GM19351 (cell line): ENCODE measurements around the gene CHD3.

Experiments used
- ATAC-seq: cut with Tn5 transposase; IDR thresholded peaks from one replicate; pipeline ENCODE4 v1.9.1; 2021; ENCODE audit warnings: mild to moderate bottlenecking, moderate library complexity; ENCODE audit not compliant: unreplicated experiment

Gene CHD3

GRCh38 chr17:7888184-7888920 lies at the start of gene CHD3:
CHD3 (plus strand) TSS chr17:7888789; CDS start chr17:7889001, 212 bp downstream.
- ATAC-seq: no peak

DNA sequence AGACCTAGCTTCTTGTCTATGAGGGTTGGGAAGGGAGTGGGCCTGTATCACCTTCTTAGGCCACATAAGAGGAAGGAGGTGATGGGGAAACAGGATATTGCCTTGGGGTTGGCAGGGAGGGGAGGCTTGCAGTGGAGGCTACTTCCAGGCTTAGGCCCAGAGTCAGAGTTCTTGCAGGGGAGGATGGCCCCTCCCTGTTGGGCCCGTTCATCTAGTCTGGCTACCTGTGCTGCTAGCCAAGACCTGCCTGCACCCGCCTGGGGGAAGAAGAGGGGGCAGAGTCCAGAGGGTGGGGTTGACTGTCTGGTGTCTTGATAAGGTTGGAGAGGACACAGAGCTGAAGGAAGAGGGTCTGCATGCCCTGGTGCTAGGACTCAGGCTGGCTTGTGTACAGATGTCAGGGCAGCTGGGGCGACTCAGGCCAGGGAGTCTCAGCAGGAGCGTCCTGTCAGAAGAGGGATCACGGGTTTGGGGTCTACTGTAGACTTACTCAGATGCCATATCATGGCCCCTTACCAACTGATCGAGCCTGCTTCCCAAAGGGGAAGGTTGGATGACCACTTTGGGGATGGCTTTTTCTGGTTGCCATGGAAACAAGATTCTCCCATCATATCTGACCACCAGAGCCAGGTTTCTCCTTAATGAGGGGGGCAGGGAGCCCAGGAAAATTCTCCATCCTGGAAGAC lies 49.3 kb upstream of the CHD3 start:
- no peak for ATAC-seq

DNA sequence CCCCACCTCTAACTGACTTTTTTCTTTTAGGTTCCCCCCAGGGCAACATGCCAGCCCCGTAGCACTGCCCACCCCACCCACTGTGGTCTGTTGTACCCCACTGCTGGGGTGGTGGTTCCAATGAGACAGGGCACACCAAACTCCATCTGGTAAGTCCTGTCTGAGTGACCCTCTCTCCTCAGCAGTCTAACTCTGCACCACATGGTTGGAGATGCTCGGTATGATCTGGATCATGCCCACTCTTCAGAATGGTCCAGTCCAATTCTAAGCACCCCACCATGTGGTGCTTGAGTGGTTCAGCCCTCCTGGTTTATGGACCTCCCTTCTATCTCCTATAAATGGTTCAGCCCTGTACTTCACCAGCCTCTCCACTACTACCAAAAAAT lies 48.7 kb upstream of the CHD3 start:
- ATAC-seq: no peak

DNA sequence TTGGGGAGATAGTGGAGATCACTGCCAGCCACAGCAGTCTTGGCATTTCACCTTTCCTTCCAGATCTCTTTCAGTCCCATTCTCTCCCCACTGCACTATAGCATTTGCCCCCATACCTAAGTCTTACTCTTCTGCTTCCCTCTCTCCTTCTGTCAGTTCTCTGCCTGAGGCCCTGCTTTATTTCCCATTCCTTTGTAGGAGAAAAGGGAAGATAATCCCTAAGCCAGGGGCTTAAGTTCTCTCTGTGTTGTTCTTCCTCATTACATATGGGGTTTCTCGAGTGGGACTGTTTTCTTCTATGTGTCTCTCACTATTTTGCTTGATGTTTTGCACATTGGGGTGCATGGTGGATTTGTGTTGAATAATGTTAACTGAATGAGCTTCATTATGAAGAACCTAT lies 48.1 kb upstream of the CHD3 start:
- ATAC-seq: no peak

GRCh38 chr17:7840875-7841274 lies 47.7 kb upstream of the CHD3 start:
- no peak for ATAC-seq

DNA sequence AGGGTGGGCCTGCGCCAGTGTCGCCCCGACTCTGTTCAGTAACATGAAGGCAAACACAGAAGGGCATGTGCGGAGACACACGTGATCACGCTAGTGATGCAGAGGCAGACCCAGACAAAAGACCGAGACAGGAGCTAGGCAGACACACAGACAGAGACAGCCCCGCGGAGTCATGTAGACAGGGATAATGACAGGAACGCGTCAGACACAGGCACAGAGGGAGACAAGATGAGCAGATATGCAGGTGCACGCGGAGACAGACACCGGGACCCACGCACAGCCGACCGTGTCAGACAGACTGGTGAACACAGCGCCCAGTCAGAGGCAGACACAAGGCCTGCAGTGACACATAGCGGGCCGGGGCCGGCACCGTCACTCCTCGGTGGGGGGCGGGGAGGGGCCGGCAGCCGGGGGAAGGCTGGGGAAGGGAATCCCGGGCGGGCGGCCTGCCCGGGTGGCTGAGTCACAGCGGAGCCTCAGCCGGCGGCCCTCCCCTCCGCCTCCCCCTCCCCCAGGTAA lies 47.1 kb upstream of the CHD3 start:
- ATAC-seq: no peak

- ATAC-seq: no peak
Observed at GRCh38 chr17:7841915-7842379, 46.6 kb upstream of the CHD3 start.

DNA sequence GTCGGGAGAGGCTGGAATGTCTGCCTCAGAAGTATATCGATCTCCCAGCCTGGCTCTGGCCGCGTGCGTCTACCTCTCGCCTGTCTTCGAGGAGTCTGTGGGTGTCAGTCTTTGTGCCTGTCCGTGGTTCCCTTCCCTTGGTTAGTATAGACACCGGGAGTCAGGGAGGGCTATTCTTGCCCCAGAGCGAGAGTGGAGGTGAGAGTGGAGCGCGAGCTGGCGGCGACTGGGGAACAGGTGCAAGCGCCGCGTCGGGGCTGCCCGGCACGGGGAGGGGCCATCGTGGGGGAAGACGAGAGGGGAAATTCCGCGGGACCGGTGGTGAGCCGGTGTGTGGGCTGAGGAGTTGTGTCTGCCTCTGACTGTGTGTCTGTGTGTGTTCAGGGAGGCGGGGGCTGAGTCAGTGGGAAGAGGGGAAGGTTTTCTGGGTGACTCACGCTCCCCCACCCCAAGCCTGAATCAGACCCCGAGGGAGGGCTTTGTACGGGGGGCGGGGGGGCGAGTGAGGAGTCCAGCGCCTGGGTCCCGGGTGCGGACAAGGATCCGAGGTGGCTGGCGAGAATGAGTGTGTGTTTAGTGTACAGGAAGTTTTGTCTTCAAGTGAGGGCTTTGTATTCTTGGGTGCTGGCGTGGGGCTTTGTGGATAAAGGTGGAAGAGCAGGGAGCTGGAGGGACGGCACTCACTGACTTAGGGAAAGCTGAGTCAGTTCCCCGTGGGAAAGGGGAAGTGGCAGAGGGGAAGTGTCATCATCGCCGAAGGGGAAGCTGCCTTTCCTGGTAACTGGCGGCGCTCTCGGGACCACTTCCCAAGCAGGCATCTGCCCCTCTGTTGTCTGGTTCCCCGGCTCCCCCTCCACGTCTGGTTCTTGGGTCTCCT lies 46.0 kb upstream of the CHD3 start:
- no peak for ATAC-seq

DNA sequence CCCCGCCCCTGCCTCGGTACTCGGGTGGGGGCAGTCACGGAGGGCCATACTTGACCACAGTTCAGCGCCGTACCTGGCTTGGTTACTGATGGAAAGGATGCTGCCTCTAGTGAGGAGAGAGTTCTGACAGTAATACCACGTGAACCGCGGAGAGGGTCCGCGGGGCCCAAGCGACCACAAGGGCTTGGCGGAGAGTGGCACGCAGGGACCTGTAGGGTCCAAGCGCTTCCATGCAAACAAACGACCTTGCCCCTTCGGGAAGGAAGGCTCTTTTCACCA lies 45.4 kb upstream of the CHD3 start:
- ATAC-seq: no peak

GRCh38 chr17:7843536-7844291 lies 44.9 kb upstream of the CHD3 start:
- peak; percentile 26 for ATAC-seq

DNA sequence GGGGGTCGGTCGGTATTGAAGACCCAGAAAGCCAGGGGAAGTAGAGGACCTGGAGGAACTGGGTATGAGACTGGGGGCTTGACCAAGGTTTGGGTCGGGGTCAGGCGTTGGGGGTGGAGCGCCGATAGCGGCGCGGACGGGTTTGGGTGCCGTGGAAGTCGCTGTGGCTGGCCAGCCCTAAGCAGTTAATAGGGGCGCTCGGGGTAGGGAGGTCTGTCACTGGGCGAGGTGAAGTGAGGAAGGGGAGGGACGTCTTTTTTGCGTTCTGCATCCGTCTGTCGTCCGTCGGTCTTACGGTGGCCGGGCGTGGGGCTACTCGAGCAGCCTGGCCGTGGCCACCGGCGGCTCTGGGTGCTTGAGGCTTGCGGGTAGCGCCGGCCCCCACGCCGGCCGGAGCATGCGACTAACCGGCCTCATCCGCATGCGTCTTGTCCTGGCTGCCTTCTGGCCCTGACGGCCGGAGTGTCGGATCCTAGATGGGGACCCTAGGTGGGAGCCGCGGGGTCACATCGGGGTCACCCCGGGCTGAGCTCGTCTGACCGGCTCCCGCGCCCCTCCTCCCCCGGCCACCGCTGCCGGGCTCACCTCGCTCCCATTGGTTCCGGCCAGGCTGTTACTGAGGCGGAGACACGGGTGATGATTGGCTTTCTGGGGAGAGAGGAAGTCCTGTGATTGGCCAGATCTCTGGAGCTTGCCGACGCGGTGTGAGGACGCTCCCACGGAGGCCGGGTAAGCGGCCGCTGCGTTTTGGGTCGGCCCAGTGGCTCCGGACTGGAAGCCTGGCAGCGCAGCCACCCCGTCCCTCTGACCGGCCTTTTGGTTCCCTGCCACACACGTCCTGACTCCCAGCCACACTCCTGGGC lies 44.1 kb upstream of the CHD3 start:
- peak; percentile 62 for ATAC-seq

- ATAC-seq: no peak
Observed at GRCh38 chr17:7845359-7846062, 43.1 kb upstream of the CHD3 start.

DNA sequence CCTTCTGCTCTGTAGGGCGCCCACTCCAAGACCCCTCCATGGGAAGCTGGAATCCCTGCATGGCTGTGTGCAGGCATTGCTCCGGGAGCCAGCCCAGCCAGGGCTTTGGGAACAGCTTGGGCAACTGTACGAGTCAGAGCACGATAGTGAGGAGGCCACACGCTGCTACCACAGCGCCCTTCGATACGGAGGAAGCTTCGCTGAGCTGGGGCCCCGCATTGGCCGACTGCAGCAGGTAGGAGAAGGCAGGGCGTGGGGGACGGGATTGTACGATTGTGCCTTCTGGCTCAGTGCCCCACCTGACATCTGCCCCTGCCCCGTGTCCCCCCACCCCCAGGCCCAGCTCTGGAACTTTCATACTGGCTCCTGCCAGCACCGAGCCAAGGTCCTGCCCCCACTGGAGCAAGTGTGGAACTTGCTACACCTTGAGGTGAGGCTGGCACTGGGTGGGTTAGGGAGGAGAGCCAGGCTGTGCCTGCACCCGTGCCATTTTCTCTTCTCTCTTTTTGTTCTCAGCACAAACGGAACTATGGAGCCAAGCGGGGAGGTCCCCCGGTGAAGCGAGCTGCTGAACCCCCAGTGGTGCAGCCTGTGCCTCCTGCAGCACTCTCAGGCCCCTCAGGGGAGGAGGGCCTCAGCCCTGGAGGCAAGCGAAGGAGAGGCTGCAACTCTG lies 42.4 kb upstream of the CHD3 start:
- no peak for ATAC-seq

GRCh38 chr17:7846765-7847661 lies 41.6 kb upstream of the CHD3 start:
- no peak for ATAC-seq

- ATAC-seq: no peak
Observed at GRCh38 chr17:7848131-7848579, 40.4 kb upstream of the CHD3 start.

GRCh38 chr17:7848739-7849129 lies 39.9 kb upstream of the CHD3 start:
- ATAC-seq: no peak

- ATAC-seq: no peak
Observed at GRCh38 chr17:7849130-7849750, 39.3 kb upstream of the CHD3 start.
